ENCODE data around the gene FOXD4L1.
"Not testable (repeated sequence)": the region's sequence is repeated elsewhere in the genome, so short reads cannot be mapped to it uniquely, and the experiment has no call there.

DNA sequence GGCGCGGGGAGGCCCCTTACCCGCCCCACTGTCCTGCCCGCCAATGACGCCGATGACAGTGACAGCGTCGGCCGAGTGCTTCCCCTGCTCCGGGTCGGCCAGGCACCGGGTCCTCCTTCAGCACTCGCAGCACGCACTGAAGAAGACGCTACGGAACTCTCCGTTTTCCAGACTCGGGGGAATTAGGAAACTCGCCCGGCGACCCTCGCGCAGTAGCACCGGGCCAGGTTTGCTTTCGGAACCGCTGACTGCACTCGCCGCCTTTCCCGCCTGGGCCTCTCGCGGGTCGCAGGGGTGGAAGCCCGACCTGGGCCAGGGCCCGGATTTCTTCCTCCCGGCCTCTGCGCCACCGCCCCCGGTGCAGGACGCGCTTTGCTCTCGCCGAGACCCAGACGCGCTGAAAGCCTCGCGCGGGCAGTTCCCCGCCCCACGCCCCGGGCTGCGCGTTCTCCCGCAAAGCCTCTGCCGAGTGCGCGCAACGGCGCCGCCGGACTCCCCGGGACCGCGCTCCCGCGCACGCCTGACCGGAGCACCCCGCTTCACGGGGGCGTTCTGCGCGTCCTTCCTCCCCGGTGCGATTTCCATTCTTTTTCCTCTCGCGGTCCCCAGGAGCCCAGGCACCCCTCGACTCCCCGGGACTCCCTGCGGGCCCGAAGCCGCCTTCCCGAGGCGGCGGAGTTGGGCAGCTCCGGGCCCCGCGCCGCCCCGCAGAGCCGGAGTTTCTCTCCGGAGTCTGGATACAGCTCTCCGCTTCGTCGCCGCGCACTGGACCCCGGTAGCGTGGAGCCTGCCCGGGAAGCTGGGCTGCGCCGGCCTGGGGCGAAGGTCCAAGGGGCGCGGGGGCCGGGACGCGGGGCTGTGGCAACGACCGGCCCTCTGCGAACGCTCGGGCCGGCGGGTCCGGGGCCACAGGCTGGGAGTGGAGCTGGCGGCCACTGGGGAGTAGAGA is 4.9 kb downstream of the FOXD4L1 start:
- TF ChIP-seq EP300, POLR2A, POLR2AphosphoS5 (IDR thresholded peaks at IDR 0.05): not testable (repeated sequence)
- TF ChIP-seq, protein P1, sequence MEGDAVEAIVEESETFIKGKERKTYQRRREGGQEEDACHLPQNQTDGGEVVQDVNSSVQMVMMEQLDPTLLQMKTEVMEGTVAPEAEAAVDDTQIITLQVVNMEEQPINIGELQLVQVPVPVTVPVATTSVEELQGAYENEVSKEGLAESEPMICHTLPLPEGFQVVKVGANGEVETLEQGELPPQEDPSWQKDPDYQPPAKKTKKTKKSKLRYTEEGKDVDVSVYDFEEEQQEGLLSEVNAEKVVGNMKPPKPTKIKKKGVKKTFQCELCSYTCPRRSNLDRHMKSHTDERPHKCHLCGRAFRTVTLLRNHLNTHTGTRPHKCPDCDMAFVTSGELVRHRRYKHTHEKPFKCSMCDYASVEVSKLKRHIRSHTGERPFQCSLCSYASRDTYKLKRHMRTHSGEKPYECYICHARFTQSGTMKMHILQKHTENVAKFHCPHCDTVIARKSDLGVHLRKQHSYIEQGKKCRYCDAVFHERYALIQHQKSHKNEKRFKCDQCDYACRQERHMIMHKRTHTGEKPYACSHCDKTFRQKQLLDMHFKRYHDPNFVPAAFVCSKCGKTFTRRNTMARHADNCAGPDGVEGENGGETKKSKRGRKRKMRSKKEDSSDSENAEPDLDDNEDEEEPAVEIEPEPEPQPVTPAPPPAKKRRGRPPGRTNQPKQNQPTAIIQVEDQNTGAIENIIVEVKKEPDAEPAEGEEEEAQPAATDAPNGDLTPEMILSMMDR (IDR thresholded peaks at IDR 0.05), result not testable (repeated sequence)

Data from stomach (tissue), 4 donors.